GM12892 (cell line): ENCODE measurements around the gene ARL3.

ENCODE experiments used
- POLR2AphosphoS5 ChIP-seq: IDR thresholded peaks from 2 replicates; pipeline ENCODE4 v1.6.1; 2011; ENCODE audit warnings: low read depth, low read length, control low read depth
- TAF1 ChIP-seq: IDR thresholded peaks from 2 replicates; pipeline ENCODE4 v1.6.1; 2011; ENCODE audit warnings: low read depth, mild to moderate bottlenecking, control low read depth, low read length, borderline replicate concordance

DNA sequence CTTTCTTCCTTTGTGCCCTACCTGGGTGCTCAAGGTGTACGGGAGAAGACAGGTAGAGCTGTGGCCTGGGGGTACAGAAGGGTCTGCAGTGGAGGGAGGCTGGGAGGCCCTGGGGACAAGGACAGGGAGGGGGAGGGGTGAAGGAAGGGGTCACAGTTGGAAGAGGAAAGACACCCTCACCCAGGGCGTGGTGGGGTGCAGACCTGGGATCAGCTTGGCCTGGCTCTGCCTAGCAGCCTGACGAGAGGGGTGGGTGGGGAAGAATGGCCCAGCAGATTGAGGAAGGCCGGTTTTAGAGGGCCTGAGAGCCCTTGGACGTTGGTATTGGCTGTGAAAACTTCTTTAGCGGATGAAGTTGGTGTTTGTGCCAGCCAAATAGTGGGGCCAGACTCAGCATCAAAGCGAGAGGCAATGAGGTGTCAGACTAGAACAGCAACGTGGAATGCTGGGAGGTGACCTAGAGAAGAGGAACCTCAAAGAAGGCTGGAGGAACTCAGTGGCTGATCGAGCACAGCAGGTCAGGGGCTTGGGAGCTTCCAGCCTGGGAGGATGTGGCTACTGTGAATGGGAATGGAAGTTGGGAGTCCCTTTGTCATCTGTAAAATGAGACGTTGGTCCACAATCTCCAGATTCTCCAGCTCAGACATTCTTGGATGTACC lies 88.0 kb downstream of the ARL3 start:
- TF ChIP-seq POLR2AphosphoS5 (no peak), TAF1 (no peak)
